GM23248 (cell line): Measurements from ENCODE around the gene ZNF396. TPM values are rescaled to one million over a fixed set of nuclear protein-coding genes. Genes with fewer than 3 reads are reported as not detected.

Source experiments
- DNase-seq: peaks from one replicate; pipeline ENCODE4 v3.0.0-alpha.2; 2015
- H2AFZ ChIP-seq: fragments of 200-600 bp; sonication (generic); 2 replicates; pipeline ENCODE4 v1.6.1; 2016; ENCODE audit warnings: antibody characterized with exemption
- H3F3A ChIP-seq: fragments of 200-600 bp; sonication (generic); 2 replicates; pipeline ENCODE4 v1.6.1; 2016; ENCODE audit warnings: mild to moderate bottlenecking, antibody characterized with exemption, mixed run types; ENCODE audit not compliant: insufficient read depth
- H3K27ac ChIP-seq: fragments of 200-600 bp; sonication (generic); 2 replicates; pipeline ENCODE4 v1.5.1; 2016; ENCODE audit warnings: mild to moderate bottlenecking
- H3K27me3 ChIP-seq: fragments of 200-600 bp; sonication (generic); replicated peaks from 2 replicates; pipeline ENCODE4 v1.6.1; 2016; ENCODE audit warnings: mild to moderate bottlenecking; ENCODE audit not compliant: insufficient read depth
- H3K36me3 ChIP-seq: fragments of 200-600 bp; sonication (generic); 2 replicates; pipeline ENCODE4 v1.6.1; 2016; ENCODE audit warnings: low read depth, mild to moderate bottlenecking
- H3K4me1 ChIP-seq: fragments of 200-600 bp; sonication (generic); 2 replicates; pipeline ENCODE4 v1.6.1; 2016; ENCODE audit warnings: mild to moderate bottlenecking; ENCODE audit not compliant: insufficient read depth
- H3K4me2 ChIP-seq: fragments of 200-600 bp; sonication (generic); one replicate; pipeline ENCODE4 v1.6.1; 2016; ENCODE audit warnings: mild to moderate bottlenecking; ENCODE audit not compliant: unreplicated experiment
- H3K4me3 ChIP-seq: fragments of 200-600 bp; sonication (generic); 2 replicates; pipeline ENCODE4 v1.5.1; 2016; ENCODE audit warnings: mild to moderate bottlenecking
- H3K79me2 ChIP-seq: fragments of 200-600 bp; sonication (generic); 2 replicates; pipeline ENCODE4 v1.6.1; 2016; ENCODE audit warnings: mild to moderate bottlenecking; ENCODE audit not compliant: insufficient read depth
- H3K9ac ChIP-seq: fragments of 200-600 bp; sonication (generic); 2 replicates; pipeline ENCODE4 v1.6.1; 2016; ENCODE audit warnings: mild to moderate bottlenecking
- H3K9me2 ChIP-seq: fragments of 200-600 bp; sonication (generic); 2 replicates; pipeline ENCODE4 v1.6.1; 2016; ENCODE audit warnings: mixed run types, mild to moderate bottlenecking, moderate library complexity; ENCODE audit not compliant: insufficient read depth
- H3K9me3 ChIP-seq: fragments of 200-600 bp; sonication (generic); one replicate; pipeline ENCODE4 v1.6.1; 2017; ENCODE audit warnings: low read depth
- H4K20me1 ChIP-seq: fragments of 200-600 bp; sonication (generic); 2 replicates; pipeline ENCODE4 v1.6.0; 2016; ENCODE audit not compliant: insufficient read depth
- EZH2 ChIP-seq: fragments of 200-600 bp; sonication (generic); IDR thresholded peaks from 2 replicates; pipeline ENCODE4 v1.6.1; 2018; ENCODE audit warnings: antibody characterized with exemption, mild to moderate bottlenecking; ENCODE audit not compliant: insufficient read depth, poor library complexity, severe bottlenecking
- EZH2phosphoT487 ChIP-seq: fragments of 200-600 bp; sonication (generic); IDR thresholded peaks from 2 replicates; pipeline ENCODE4 v1.6.1; 2018; ENCODE audit warnings: antibody characterized with exemption, moderate library complexity, mild to moderate bottlenecking, low read depth; ENCODE audit not compliant: insufficient read depth
- WGBS, 2 experiments: methylation state at CpG; one replicate each; pipeline ENCODE4 v1.1.6; 2015 to 2017; ENCODE audit warnings: low lambda C conversion rate in 2 of 2, low coverage in 1 of 2; ENCODE audit errors: missing lambda C conversion rate in 2 of 2; 5-methylcytosine and 5-hydroxymethylcytosine counted together
- in situ Hi-C: fragments of 300-500 bp; cut with MboI; formaldehyde crosslinking; loops from 2 replicates; pipeline ENCODE4 v1.15.0; 2020
- polyA plus RNA-seq: library from polyadenylated mRNA; unstranded; fragments of >200 nt; fragmentation: Nextera tagmentation; extraction: Ambion mirVana; gene quantifications from 2 replicates; pipeline ENCODE4 v1.2.1, GENCODE V29; 2016
- total RNA-seq: library from RNA; depleted of rRNA; stranded (reverse); fragments of >200 nt; shearing (Covaris generic); gene quantifications from 2 replicates; pipeline ENCODE4 v1.2.3, GENCODE V29; 2014

The ZNF396 gene
- total and polyA plus RNA-seq, 2 experiments from 2014 or later = 0.85 to 0.86 TPM

DNA sequence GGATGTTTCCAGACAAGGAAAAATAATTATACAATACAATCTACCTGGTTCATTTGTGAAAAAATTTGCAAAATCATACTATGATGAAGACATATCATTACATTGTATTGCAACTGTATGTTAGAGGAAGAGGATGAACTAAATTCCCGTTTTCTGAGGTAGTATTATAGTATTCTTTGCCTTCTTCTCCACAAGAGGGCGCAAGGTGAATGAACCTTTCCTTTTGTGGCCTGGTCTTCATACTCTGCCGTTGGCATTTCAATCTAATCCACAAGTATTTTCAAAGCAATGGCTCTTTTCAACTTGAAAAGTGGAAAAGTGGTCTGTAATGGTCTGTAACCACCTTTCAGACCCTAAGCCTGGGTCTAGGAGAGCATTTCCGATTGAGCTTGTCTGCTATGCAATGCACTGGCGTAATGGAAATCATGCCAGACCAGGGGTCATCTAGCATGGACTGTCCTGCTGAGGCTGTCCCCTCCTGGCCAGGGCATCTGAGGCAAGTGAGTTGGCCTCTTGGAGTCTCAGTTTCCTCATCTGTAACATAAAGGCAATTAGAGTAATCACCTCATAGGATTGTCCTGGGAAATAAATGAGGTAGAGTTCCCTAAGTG, 30.8 kb upstream of the ZNF396 start:
- Histone ChIP-seq H3K27me3 (no peaks in the 10 kb centered on the region), H2AFZ (no peak overlapping the region), H3F3A (no peaks in the 10 kb centered on the region), H3K79me2 (no peaks in the 10 kb centered on the region), H3K36me3 (no peaks in the 10 kb centered on the region), H3K9me2 (no peaks in the 10 kb centered on the region), H3K4me2 (no peak overlapping the region), H3K27ac (no peak overlapping the region), H4K20me1 (no peaks in the 10 kb centered on the region), H3K4me3 (no peak overlapping the region), H3K9me3 (no peaks in the 10 kb centered on the region), H3K9ac (no peak overlapping the region), H3K4me1 (no peaks in the 10 kb centered on the region)
- in situ Hi-C loops = no loop called here
- 39 to 40% methylated on average over 5 of the region's 5 CpGs for WGBS, 2 experiments
- no peak for TF ChIP-seq EZH2phosphoT487
- DNase-seq = peak; percentile 82

DNA sequence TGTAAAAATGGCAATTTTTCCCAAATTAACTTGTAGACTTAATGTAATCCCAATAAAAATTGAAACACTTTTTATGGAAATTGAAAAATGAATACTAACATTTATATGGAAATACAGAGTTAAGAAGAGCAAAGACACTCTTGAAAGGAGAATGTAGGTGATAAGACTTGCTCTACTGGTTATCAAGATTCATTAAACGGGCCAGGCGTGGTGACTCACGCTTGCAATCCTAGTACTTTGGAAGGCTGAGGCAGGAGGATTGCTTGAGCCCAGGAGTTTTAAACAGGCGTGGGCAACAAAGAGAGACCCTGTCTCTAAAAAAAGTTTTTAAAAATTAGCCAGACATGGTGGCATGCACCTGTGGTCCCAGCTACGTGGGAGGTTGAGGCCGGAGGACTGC, 29.5 kb upstream of the ZNF396 start:
- H3K4me1 ChIP-seq = no peaks in the 10 kb centered on the region
- H4K20me1 ChIP-seq = no peaks in the 10 kb centered on the region
- no peak overlapping the region for H3K4me3 ChIP-seq
- no peaks in the 10 kb centered on the region for H3K36me3 ChIP-seq
- DNase-seq = no peak
- 54 to 58% methylated on average over 6 of the region's 6 CpGs for WGBS, 2 experiments
- no peaks in the 10 kb centered on the region for H3K27me3 ChIP-seq
- no peak overlapping the region for H2AFZ ChIP-seq
- TF ChIP-seq EZH2phosphoT487 (no peak), EZH2 (no peak)
- no peak overlapping the region for H3K9ac ChIP-seq
- H3F3A ChIP-seq = no peaks in the 10 kb centered on the region
- in situ Hi-C loops = no loop called here
- no peaks in the 10 kb centered on the region for H3K79me2 ChIP-seq
- H3K9me2 ChIP-seq = no peaks in the 10 kb centered on the region
- no peak overlapping the region for H3K27ac ChIP-seq
- H3K9me3 ChIP-seq = no peaks in the 10 kb centered on the region
- no peak overlapping the region for H3K4me2 ChIP-seq

DNA sequence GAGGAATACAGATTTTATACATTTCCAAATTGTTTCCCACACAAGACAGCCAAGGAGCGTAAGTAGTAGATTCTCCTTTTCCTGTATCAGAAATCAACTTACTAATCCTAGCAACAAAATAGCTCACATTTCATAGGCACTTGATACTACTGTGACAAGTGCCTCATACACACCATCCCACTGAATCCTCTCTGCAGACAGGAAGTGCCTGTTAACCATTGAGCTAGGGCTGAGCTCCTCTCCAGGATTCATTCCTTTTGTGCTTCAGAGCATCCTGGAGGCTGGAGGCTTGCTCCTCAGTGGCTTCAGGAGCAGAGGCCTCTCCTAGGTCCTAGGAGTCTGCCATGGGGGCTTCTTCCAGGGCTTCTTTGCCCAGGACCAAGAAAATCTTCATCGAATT, 20.8 kb upstream of the ZNF396 start:
- Histone ChIP-seq H3K9me3 (no peaks in the 10 kb centered on the region), H2AFZ (no peak overlapping the region), H3K4me2 (no peak overlapping the region), H3K9ac (no peak overlapping the region), H3K4me3 (no peak overlapping the region), H3K79me2 (no peaks in the 10 kb centered on the region), H3K4me1 (no peaks in the 10 kb centered on the region), H4K20me1 (no peaks in the 10 kb centered on the region), H3K9me2 (no peaks in the 10 kb centered on the region), H3F3A (no peaks in the 10 kb centered on the region), H3K27ac (no peak overlapping the region), H3K27me3 (0 out of 2 replicates have a peak, but pooled peaks cover 9% of the 10 kb centered on the region), H3K36me3 (no peaks in the 10 kb centered on the region)
- TF ChIP-seq EZH2phosphoT487 (no peak), EZH2 (no peak)
- WGBS, 2 experiments = 83 to 98% methylated on average over 2 of the region's 2 CpGs
- in situ Hi-C loops = no loop called here
- no peak for DNase-seq

DNA sequence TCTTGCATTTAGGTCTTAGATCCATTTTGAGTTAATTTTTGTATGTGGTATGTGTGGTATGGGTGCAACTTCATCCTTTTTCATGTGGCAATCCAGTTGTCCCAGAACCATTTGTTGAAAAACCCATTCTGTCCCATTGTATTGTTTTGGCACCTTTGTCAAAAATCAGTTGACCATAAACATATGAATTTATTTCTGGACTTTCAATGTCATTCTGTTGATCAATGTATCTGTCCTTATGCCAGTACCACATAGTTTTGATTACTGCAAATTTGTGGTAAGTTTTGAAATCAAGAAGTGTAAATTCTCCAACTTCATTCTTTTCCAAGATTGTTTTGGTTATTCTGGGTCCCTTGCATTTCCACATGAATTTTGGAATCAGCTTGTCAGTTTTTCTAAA, 16.6 kb upstream of the ZNF396 start:
- no peaks in the 10 kb centered on the region for H3K9me2 ChIP-seq
- in situ Hi-C loops = no loop called here
- no peak for DNase-seq

DNA sequence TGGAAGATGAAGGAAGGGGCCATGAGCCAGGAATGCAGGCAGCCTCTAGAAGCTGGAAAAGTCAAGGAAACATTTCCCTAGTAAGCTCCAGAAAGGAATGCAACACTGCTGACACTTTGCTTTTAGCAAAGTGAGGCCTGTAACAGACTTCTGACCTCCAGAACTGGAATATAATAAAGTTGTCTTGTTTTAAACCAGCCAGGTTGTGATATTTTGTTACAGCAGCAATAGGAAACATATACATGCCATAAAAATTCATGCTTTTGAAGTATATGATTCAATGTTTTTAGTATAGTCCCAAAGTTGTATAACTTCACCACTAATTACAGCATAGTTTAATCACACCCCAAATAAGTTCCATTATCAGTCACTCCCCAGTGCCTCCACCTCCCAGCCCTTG, 15.2 kb upstream of the ZNF396 start:
- no peak overlapping the region for H3K4me3 ChIP-seq
- no peaks in the 10 kb centered on the region for H4K20me1 ChIP-seq
- no peaks in the 10 kb centered on the region for H3K79me2 ChIP-seq
- H2AFZ ChIP-seq = no peak overlapping the region
- no peaks in the 10 kb centered on the region for H3K27me3 ChIP-seq
- H3K4me2 ChIP-seq = no peak overlapping the region
- H3K9me2 ChIP-seq = no peaks in the 10 kb centered on the region
- in situ Hi-C loops = no loop called here
- H3K4me1 ChIP-seq = peaks cover 31% of the 10 kb centered on the region
- TF ChIP-seq EZH2phosphoT487 (no peak), EZH2 (no peak)
- H3K36me3 ChIP-seq = no peaks in the 10 kb centered on the region
- DNase-seq = no peak
- no peak overlapping the region for H3K27ac ChIP-seq
- H3K9me3 ChIP-seq = no peaks in the 10 kb centered on the region
- H3K9ac ChIP-seq = no peak overlapping the region
- peaks cover 35% of the 10 kb centered on the region for H3F3A ChIP-seq

More for the DNA sequence above, 16.6 kb upstream of the ZNF396 start:
- Histone ChIP-seq H3K79me2 (no peaks in the 10 kb centered on the region), H4K20me1 (no peaks in the 10 kb centered on the region), H3K9me3 (no peaks in the 10 kb centered on the region), H3K27me3 (0 out of 2 replicates have a peak, but pooled peaks cover 3% of the 10 kb centered on the region), H3K4me2 (no peak overlapping the region), H3K27ac (no peak overlapping the region), H3F3A (peaks cover 23% of the 10 kb centered on the region), H3K4me3 (no peak overlapping the region), H3K36me3 (no peaks in the 10 kb centered on the region), H3K9ac (no peak overlapping the region), H3K4me1 (peaks cover 18% of the 10 kb centered on the region), H2AFZ (no peak overlapping the region)
- TF ChIP-seq EZH2phosphoT487 (no peak), EZH2 (no peak)
